K562 (cell line): ENCODE results near the gene ALS2CL. TPM values are rescaled to one million over a fixed set of nuclear protein-coding genes. Genes with fewer than 3 reads are reported as not detected.

ENCODE experiments used
- ATAC-seq: fragments of 200-7000 bp; cut with Tn5 transposase; 3 replicates; pipeline ENCODE4 v1.9.1; 2020; ENCODE audit warnings: moderate library complexity
- BruUV-seq: library from RNA; stranded (reverse); fragments of 400-500 nt; replicated peaks from 2 replicates; lab custom pipeline; 2021; lab: Mats Ljungman, UMichigan
- CTCF ChIA-PET: fragments of 300-600 bp; formaldehyde crosslinking; extraction: SDS; loops from one replicate; lab custom pipeline; 2021; ENCODE audit warnings: low intra/inter-chr PET ratio; lab: Yijun Ruan, JAX
- POLR2A ChIA-PET: fragments of 300-600, 350-650 bp; sonication (Branson Sonifier 250); formaldehyde crosslinking; extraction: SDS; loops from one replicate; lab custom pipeline; 2021; ENCODE audit warnings: antibody characterized with exemption, inconsistent platforms; lab: Yijun Ruan, JAX
- DNase-seq, 4 experiments: peaks; one replicate each; pipeline versions ENCODE4 v3.0.0 to v3.0.0-alpha.2; 2011 to 2018; ENCODE audit warnings: low spot score in 3 of 4, mixed read lengths in 3 of 4; ENCODE audit errors: extremely low read depth in 1 of 4
- FAIRE-seq: peaks from 2 replicates; lab custom pipeline; 2011; peaks lifted over from hg19 to GRCh38; lab: Jason Lieb, UNC
- H2AFZ ChIP-seq: 2 replicates; pipeline ENCODE4 v1.6.0; 2011; ENCODE audit warnings: low read depth, low read length, control low read depth, inconsistent platforms
- H3K27ac ChIP-seq: fragments of 200-600 bp; 3 replicates; pipeline ENCODE4 v1.8.0; 2011; ENCODE audit warnings: low read depth, mild to moderate bottlenecking, control low read depth, inconsistent platforms, low read length, moderate library complexity, mixed read lengths; ENCODE audit errors: extremely low read depth
- H3K27me3 ChIP-seq, 2 experiments: fragments of 300-600 bp in 1 of 2; 2 replicates in 1 of 2; 3 replicates in 1 of 2; pipeline versions ENCODE4 v1.6.0 to v1.8.0; 2011; ENCODE audit warnings: inconsistent platforms in 2 of 2, low read length in 2 of 2, mild to moderate bottlenecking in 1 of 2, mixed read lengths in 1 of 2, moderate library complexity in 1 of 2; ENCODE audit not compliant: control insufficient read depth in 2 of 2, insufficient read depth in 2 of 2
- H3K36me3 ChIP-seq: fragments of 300-600 bp; 3 replicates; pipeline ENCODE4 v1.8.0; 2011; ENCODE audit warnings: mild to moderate bottlenecking, low read length, inconsistent platforms; ENCODE audit not compliant: control insufficient read depth, insufficient read depth
- H3K4me1 ChIP-seq, 2 experiments: fragments of 200-600 bp in 1 of 2; replicated peaks in 1 of 2; 2 replicates in 1 of 2; 3 replicates in 1 of 2; pipeline versions ENCODE4 v1.5.1 to v1.8.0; 2011; ENCODE audit warnings: inconsistent platforms in 2 of 2, low read length in 2 of 2, mild to moderate bottlenecking in 1 of 2, mixed read lengths in 1 of 2, moderate library complexity in 1 of 2; ENCODE audit not compliant: control insufficient read depth in 2 of 2, insufficient read depth in 2 of 2
- H3K4me2 ChIP-seq: 2 replicates; pipeline ENCODE4 v1.6.1; 2011; ENCODE audit warnings: low read length, control low read depth, inconsistent platforms, mixed read lengths; ENCODE audit not compliant: insufficient read depth
- H3K4me3 ChIP-seq: fragments of 200-600 bp; sonication (generic), shearing (Covaris generic); 2 replicates; pipeline ENCODE4 v1.5.1; 2016; ENCODE audit warnings: control low read depth, inconsistent platforms
- H3K79me2 ChIP-seq: fragments of 200-600 bp; 3 replicates; pipeline ENCODE4 v1.8.0; 2011; ENCODE audit warnings: low read length, inconsistent platforms; ENCODE audit not compliant: control insufficient read depth, insufficient read depth
- H3K9ac ChIP-seq, 2 experiments: 2 replicates each; pipeline versions ENCODE4 v1.6.0 to v1.6.1; 2011; ENCODE audit warnings: low read depth in 2 of 2, low read length in 2 of 2, control low read depth in 1 of 2, inconsistent platforms in 1 of 2, mild to moderate bottlenecking in 1 of 2, mixed read lengths in 1 of 2; ENCODE audit not compliant: insufficient read depth in 1 of 2
- H3K9me1 ChIP-seq: one replicate; pipeline ENCODE4 v1.6.0; 2011; ENCODE audit warnings: inconsistent platforms, mild to moderate bottlenecking, low read length, moderate library complexity; ENCODE audit not compliant: control insufficient read depth, insufficient read depth
- H3K9me3 ChIP-seq: replicated peaks from 2 replicates; pipeline ENCODE4 v1.5.1; 2011; ENCODE audit warnings: low read depth, low read length, inconsistent platforms; ENCODE audit not compliant: control insufficient read depth, insufficient read depth
- H4K20me1 ChIP-seq: replicated peaks from 2 replicates; pipeline ENCODE4 v1.6.1; 2011; ENCODE audit warnings: low read length, inconsistent platforms, mixed read lengths; ENCODE audit not compliant: control insufficient read depth, insufficient read depth
- JUN ChIP-seq, 2 experiments: sonication (generic) in 1 of 2; formaldehyde crosslinking in 1 of 2; IDR thresholded peaks; 2 replicates each; pipeline versions ENCODE4 v1.6.1 to v1.8.0; 2012 to 2022; ENCODE audit warnings: borderline replicate concordance in 2 of 2, mild to moderate bottlenecking in 2 of 2, improper control_type of control experiment in 1 of 2, low read depth in 1 of 2, low read length in 1 of 2, missing genetic modification reagents in 1 of 2
- MEIS2 ChIP-seq: fragments of 450-650 bp; IDR thresholded peaks from 2 replicates; pipeline ENCODE4 v1.6.1; 2014; ENCODE audit warnings: mild to moderate bottlenecking; ENCODE audit not compliant: partially characterized antibody
- RBM14 ChIP-seq: fragments of 200-400 bp; formaldehyde crosslinking; IDR thresholded peaks from 2 replicates; pipeline ENCODE4 v1.6.1; 2018; ENCODE audit warnings: low read depth, mild to moderate bottlenecking, low read length, moderate library complexity, borderline replicate concordance; ENCODE audit not compliant: insufficient read depth
- SAFB2 ChIP-seq: fragments of 200-400 bp; formaldehyde crosslinking; IDR thresholded peaks from 2 replicates; pipeline ENCODE4 v1.6.1; 2018; ENCODE audit warnings: borderline replicate concordance, low read length, low read depth, moderate library complexity; ENCODE audit not compliant: severe bottlenecking
- STAT5B ChIP-seq: fragments of 250-450 bp; sonication (Bioruptor Pico); IDR thresholded peaks from 2 replicates; pipeline ENCODE4 v1.8.0; 2021; ENCODE audit warnings: mild to moderate bottlenecking, inconsistent platforms
- ZBED1 ChIP-seq: IDR thresholded peaks from 2 replicates; pipeline ENCODE4 v1.6.1; 2014
- ZBTB7A ChIP-seq: IDR thresholded peaks from 2 replicates; pipeline ENCODE4 v1.6.1; 2011; ENCODE audit warnings: low read depth, mild to moderate bottlenecking, low read length, moderate library complexity, borderline replicate concordance; ENCODE audit not compliant: control insufficient read depth
- ZNF263 ChIP-seq: sonication (generic); formaldehyde crosslinking; IDR thresholded peaks from 2 replicates; pipeline ENCODE4 v1.8.0; 2022; ENCODE audit warnings: mild to moderate bottlenecking, missing genetic modification reagents, borderline replicate concordance
- ZNF586 ChIP-seq: fragments of 450-650 bp; formaldehyde crosslinking; conservative IDR thresholded peaks from 2 replicates; pipeline ENCODE4 v1.4.0; 2020; ENCODE audit warnings: mild to moderate bottlenecking, moderate library complexity
- WGBS: fragments of 100-300 bp; shearing (Covaris generic); methylation state at CpG from one replicate; pipeline ENCODE4 v1.1.6; 2016; ENCODE audit warnings: low coverage, mixed read lengths; ENCODE audit not compliant: insufficient coverage; ENCODE audit errors: missing lambda C conversion rate; 5-methylcytosine and 5-hydroxymethylcytosine counted together
- in situ Hi-C: fragments of 300-500 bp; cut with MboI; formaldehyde crosslinking; loops from 4 replicates; pipeline ENCODE4 v1.15.0; 2018; ENCODE audit warnings: inconsistent platforms, mixed read lengths
- intact Hi-C: fragments of 100-400 bp; cut with micrococcal nuclease; formaldehyde crosslinking; loops from 2 replicates; pipeline ENCODE4 v1.14.2; 2022
- polyA plus RNA-seq, 8 experiments: library from polyadenylated mRNA; depleted of rRNA in 4 of 8; stranded (reverse) in 5 of 8; unstranded in 3 of 8; fragments of >200 nt; fragmentation: Nextera tagmentation in 2 of 8; fragmentation: Illumina TruSeq in 1 of 8; extraction: Ambion mirVana in 2 of 8; extraction: Trizol in 1 of 8; gene quantifications; 2 replicates each; pipeline versions ENCODE4 v1.2.1 to v1.2.3, GENCODE V29; 2011 to 2014; ENCODE audit warnings: inconsistent platforms in 1 of 8, missing spikeins in 1 of 8
- total RNA-seq, 7 experiments: library from RNA; depleted of rRNA in 6 of 7; stranded (reverse); fragments of >200 nt in 6 of 7; fragmentation: Illumina TruSeq in 2 of 7; extraction: Trizol in 2 of 7; gene quantifications; 2 replicates each; pipeline versions ENCODE4 v1.2.1 to v1.2.3, GENCODE V29; 2011 to 2021; ENCODE audit warnings: low replicate concordance in 1 of 7

ALS2CL gene
- total and polyA plus RNA-seq, 9 of the 15 experiments (the other 6 are each of a cell fraction or from before 2014, with no cell fraction given): 0.03 to 0.13 (median 0.05) TPM; not detected in 3

- no peak overlapping the region for H3K9ac ChIP-seq
- POLR2A ChIA-PET: interaction anchor here (0.5 to 1.5 kb wide), 5 partner anchors 11 to 954 kb away, joined by 3 to 4 read pairs (median 3); no protein-coding TSS in a partner anchor
- no peaks in the 10 kb centered on the region for H3K4me1 ChIP-seq
- H2AFZ ChIP-seq: no peak overlapping the region
- H3K27me3 ChIP-seq: peaks cover 22 to 93% of the 10 kb centered on the region in 2 experiments
- no peaks in the 10 kb centered on the region for H3K9me1 ChIP-seq
- H3K4me2 ChIP-seq: no peak overlapping the region
- H3K79me2 ChIP-seq: no peaks in the 10 kb centered on the region
- no peaks in the 10 kb centered on the region for H3K9me3 ChIP-seq
- ATAC-seq: no peak
- in situ Hi-C loops: no loop called here
- no peak overlapping the region for H3K27ac ChIP-seq
- no TSS peak for BruUV-seq
- intact Hi-C loops: no loop called here
- FAIRE-seq: no peak
- TF ChIP-seq ZNF263 (CRISPR knock-in tag) (peak; percentile 19; the same call in 1 of the 2 replicates), RBM14 (no peak), ZBED1 (no peak), MEIS2 (peak; percentile 22), STAT5B (CRISPR knock-in tag) (no peak), JUN (IDR thresholded peaks at IDR 0.05; ENCODE audit: borderline replicate concordance, low read depth, low read length) (no peak), JUN (CRISPR knock-in tag; IDR thresholded peaks at IDR 0.05; ENCODE audit: borderline replicate concordance) (no peak), ZBTB7A (no peak), SAFB2 (no peak), ZNF586 (no peak)
- TF ChIP-seq, all 486 proteins: peak for 2
- DNase-seq: no peak
- CTCF ChIA-PET: no interaction called here
- H3K4me3 ChIP-seq: no peak overlapping the region
- 8% methylated on average over 16 of the region's 17 CpGs for WGBS
- H3K36me3 ChIP-seq: no peaks in the 10 kb centered on the region
- H4K20me1 ChIP-seq: peaks cover 34% of the 10 kb centered on the region
Measured at GRCh38 chr3:46670000-46670890, 23.2 kb downstream of the ALS2CL start.
